GM21447 (cell line): ENCODE results near the gene MMP15.
"Not testable (repeated sequence)": the region's sequence is repeated elsewhere in the genome, so short reads cannot be mapped to it uniquely, and the experiment has no call there.

Experiments used
- ATAC-seq: cut with Tn5 transposase; IDR thresholded peaks from one replicate; pipeline ENCODE4 v1.9.1; 2021; ENCODE audit not compliant: unreplicated experiment

The MMP15 gene

GRCh38 chr16:58085584-58086251 is 60.2 kb downstream of the MMP15 start:
- ATAC-seq: no peak

- ATAC-seq: no peak
These were observed 61.0 kb downstream of the MMP15 start for GRCh38 chr16:58086381-58087208.

GRCh38 chr16:58087209-58087913 is 61.8 kb downstream of the MMP15 start:
- no peak for ATAC-seq

GRCh38 chr16:58088091-58088490 is 62.5 kb downstream of the MMP15 start:
- ATAC-seq: no peak

- not testable (repeated sequence) for ATAC-seq
These were observed 64.8 kb downstream of the MMP15 start for GRCh38 chr16:58090396-58090795.

GRCh38 chr16:58094026-58094425 is 68.5 kb downstream of the MMP15 start:
- ATAC-seq: no peak

- ATAC-seq: no peak
These were observed 69.4 kb downstream of the MMP15 start for GRCh38 chr16:58094791-58095574.

- ATAC-seq: not testable (repeated sequence)
These were observed 70.0 kb downstream of the MMP15 start for GRCh38 chr16:58095575-58095960.

- ATAC-seq: no peak
These were observed 70.7 kb downstream of the MMP15 start for GRCh38 chr16:58096249-58096648.
